Neural progenitor cell (in vitro differentiated cells): Measurements from ENCODE around the gene CCL24.
"Not testable (repeated sequence)": the region's sequence is repeated elsewhere in the genome, so short reads cannot be mapped to it uniquely, and the experiment has no call there.

Source experiments
- EZH2 ChIP-seq: fragments of 200-600 bp; sonication (generic); IDR thresholded peaks from 2 replicates; pipeline ENCODE4 v1.6.1; 2017; ENCODE audit warnings: antibody characterized with exemption, mild to moderate bottlenecking, moderate library complexity
- EZH2phosphoT487 ChIP-seq: fragments of 200-600 bp; sonication (generic); IDR thresholded peaks from 2 replicates; pipeline ENCODE4 v1.6.1; 2017; ENCODE audit warnings: antibody characterized with exemption
- TF ChIP-seq, protein P1 (sequence below): fragments of 200-600 bp; sonication (generic); IDR thresholded peaks from 2 replicates; pipeline ENCODE4 v1.5.1; 2017; ENCODE audit warnings: antibody characterized with exemption, mild to moderate bottlenecking

DNA sequence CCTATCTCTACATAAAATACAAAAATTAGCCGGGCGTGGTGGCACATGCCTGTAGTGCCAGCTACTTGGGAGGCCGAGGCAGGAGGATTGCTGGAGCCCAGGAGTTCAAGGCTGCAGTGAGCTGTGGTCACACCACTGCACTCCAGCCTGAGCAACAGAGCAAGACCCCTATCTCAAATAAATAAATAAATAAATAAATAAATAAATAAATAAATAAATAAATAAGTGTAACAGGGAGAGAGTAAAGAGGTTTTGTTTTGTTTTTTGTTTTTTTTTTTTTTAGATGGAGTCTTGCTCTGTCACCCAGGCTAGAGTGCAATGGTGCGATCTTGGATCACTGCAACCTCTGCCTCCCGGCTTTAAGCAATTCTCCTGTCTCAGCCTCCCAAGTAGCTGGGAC, 21.0 kb downstream of the CCL24 start:
- TF ChIP-seq, protein P1, sequence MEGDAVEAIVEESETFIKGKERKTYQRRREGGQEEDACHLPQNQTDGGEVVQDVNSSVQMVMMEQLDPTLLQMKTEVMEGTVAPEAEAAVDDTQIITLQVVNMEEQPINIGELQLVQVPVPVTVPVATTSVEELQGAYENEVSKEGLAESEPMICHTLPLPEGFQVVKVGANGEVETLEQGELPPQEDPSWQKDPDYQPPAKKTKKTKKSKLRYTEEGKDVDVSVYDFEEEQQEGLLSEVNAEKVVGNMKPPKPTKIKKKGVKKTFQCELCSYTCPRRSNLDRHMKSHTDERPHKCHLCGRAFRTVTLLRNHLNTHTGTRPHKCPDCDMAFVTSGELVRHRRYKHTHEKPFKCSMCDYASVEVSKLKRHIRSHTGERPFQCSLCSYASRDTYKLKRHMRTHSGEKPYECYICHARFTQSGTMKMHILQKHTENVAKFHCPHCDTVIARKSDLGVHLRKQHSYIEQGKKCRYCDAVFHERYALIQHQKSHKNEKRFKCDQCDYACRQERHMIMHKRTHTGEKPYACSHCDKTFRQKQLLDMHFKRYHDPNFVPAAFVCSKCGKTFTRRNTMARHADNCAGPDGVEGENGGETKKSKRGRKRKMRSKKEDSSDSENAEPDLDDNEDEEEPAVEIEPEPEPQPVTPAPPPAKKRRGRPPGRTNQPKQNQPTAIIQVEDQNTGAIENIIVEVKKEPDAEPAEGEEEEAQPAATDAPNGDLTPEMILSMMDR = not testable (repeated sequence)
- TF ChIP-seq EZH2phosphoT487, EZH2: not testable (repeated sequence)
